GM12892 (cell line): ENCODE data around the gene ZFTA.
"Not testable (repeated sequence)": the region's sequence is repeated elsewhere in the genome, so short reads cannot be mapped to it uniquely, and the experiment has no call there.

ENCODE experiments used
- DNase-seq: peaks from one replicate; pipeline ENCODE4 v3.0.0; 2011; ENCODE audit not compliant: insufficient read length
- FAIRE-seq: peaks from 2 replicates; lab custom pipeline; 2011; peaks lifted over from hg19 to GRCh38; lab: Jason Lieb, UNC
- POLR2A ChIP-seq: IDR thresholded peaks from 2 replicates; pipeline ENCODE4 v1.6.1; 2011; ENCODE audit warnings: low read depth, low read length, control low read depth
- POLR2AphosphoS5 ChIP-seq: IDR thresholded peaks from 2 replicates; pipeline ENCODE4 v1.6.1; 2011; ENCODE audit warnings: low read depth, low read length, control low read depth
- TAF1 ChIP-seq: IDR thresholded peaks from 2 replicates; pipeline ENCODE4 v1.6.1; 2011; ENCODE audit warnings: low read depth, mild to moderate bottlenecking, control low read depth, low read length, borderline replicate concordance

The ZFTA gene

DNA sequence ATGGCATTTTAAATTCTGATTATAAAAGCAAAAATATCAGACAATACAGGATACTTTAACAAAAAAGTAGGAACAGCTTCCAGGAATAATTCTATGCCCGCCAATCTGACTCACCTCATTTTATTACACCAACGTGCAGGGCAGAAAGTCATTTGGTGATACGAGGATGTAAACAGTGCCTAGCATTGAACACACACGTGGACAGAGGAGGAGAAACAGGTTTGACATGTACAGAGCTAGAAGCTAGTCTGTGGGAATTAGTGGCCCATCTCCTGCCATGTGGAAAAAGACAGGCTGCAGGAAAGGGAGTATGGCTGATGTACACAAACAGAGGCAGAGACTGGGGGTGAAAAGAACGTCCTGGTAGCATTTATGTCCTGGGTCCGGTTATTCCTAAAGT lies 35.7 kb upstream of the ZFTA start:
- FAIRE-seq (no peak), DNase-seq (no peak)
- TF ChIP-seq POLR2A (no peak), POLR2AphosphoS5 (no peak), TAF1 (no peak)

DNA sequence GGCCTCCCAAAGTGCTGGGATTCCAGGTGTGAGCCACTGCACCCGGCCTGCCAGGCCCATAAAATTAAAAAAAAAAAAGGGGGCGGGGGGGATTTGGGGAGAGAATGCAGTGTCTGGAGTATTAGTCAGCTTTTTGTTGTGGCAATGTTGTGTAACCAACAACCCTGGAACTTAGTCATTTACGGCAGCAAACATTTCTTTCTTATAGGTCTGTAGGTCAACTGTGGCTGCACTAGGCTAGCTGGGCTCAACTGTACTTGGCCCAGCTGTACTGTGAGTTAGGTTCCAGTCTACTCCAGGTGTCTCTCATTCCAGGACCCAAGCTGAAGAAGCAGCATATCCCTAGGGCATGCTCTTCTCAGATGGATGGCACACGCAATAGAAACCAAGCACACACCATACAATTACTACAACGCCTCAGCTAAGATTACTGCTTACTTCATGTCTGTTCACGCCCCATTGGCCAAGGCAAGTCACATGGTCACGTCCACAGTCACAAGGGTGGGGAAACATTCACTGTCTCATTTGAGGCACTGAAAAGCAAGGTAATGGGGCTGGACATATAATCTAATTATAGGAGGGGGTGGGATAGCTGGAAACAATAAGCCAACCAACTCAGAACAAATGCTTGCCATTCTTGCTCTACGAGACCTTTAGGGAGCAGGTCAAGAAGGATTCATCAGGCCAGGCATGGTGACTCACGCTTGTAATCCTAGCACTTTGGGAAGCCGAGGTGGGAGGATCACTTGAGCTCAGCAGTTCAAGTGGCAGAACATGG lies 34.3 kb upstream of the ZFTA start:
- DNase-seq = no peak

DNA sequence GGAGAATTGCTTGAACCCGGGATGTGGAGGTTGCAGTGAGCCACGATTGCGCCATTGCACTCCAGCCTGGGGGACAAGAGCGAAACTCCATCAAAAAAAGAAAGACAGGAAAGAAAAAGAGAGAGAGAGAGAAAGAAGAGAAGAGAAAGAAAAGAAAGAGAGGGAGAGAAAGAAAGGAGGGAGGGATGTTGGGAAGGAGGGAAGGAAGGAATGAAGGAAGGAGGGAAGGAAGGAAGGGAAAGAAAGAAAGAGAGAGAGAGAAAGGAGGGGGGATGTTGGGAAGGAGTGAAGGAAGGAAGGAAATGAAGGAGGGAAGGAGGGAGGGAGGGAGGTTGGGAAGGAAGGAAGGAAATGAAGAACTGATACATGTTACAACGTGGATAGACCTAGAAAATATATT lies 32.3 kb upstream of the ZFTA start:
- DNase-seq (no peak), FAIRE-seq (no peak)
- TF ChIP-seq TAF1 = no peak
- TF ChIP-seq POLR2A = no peak
- TF ChIP-seq POLR2AphosphoS5 = no peak

More for the DNA sequence above, 34.3 kb upstream of the ZFTA start:
- FAIRE-seq = no peak
- TF ChIP-seq POLR2A = no peak
- TF ChIP-seq POLR2AphosphoS5 = no peak
- no peak for TF ChIP-seq TAF1

DNA sequence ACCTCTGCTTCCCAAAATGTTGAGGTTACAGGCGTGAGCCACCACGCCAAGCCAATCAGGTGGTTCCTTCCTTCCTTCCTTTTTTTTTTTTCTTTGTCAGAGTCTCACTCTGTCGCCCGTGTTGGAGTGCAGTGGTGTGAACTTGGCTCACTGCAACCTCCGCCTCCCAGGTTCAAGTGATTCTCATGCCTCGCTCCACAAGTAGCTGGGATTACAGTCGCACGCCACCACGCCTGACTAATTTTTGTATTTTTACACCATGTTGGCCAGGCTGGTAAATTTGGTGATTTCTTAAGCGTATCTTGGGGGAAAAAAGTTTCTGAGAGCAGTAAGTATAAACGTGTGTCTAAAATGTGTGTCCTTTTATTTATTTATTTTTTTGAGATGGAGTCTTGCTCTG lies 26.5 kb upstream of the ZFTA start:
- DNase-seq (no peak), FAIRE-seq (no peak)
- TF ChIP-seq POLR2AphosphoS5 (no peak), POLR2A (no peak), TAF1 (no peak)

DNA sequence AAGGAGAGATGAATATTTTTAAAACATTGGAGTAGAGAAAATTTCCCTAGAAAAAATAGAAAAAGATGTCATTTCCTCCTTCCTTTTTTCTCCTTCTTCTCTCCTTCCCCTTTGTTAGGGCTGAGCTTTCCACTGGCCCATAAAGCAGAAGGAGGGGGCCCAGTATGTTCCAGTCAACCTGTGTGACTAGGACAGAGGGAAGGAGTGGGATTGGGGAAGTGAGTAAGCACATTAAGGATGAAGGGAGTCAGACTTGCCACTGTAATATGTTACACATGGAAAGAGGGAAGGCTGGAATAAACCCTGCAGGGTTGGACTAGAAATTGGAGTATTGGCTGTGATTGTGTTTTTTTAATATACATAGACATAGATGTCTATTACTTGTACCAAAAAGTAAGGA lies 24.6 kb upstream of the ZFTA start:
- DNase-seq = no peak
- FAIRE-seq = no peak
- TF ChIP-seq TAF1 (no peak), POLR2A (no peak), POLR2AphosphoS5 (no peak)

DNA sequence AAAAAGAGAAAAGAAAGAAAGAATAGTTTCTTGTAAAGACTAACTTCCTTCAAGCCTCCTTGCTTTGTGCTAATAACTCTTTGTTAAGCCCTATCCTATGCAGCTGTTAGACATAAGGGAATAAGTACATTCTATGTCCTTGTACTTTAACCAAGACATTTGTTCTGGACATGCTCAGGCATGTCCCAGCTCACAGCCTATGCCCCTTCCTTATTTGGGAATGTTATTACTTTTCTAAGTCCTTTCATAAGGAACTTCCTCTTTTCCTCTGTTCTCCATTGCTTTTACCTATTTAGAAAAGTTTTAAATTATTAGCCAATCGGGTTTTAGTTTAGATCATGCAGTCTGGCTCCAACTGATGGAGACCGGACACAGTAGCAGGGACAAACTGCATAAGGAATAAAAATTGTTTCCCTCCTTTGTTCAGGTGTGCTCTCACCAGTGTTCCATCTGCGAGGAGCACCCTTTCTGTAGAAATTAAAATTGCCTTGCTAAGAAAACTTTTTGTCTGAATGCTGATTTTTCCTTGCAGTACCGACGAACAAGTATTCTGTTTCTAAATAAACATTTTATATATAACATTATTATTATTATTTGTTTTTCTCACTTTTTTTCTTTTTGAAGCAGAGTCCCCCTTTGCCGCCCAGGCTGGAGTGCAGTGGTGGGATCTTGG lies 23.1 kb upstream of the ZFTA start:
- FAIRE-seq (no peak), DNase-seq (no peak)
- TF ChIP-seq POLR2AphosphoS5 = no peak
- no peak for TF ChIP-seq TAF1
- no peak for TF ChIP-seq POLR2A

DNA sequence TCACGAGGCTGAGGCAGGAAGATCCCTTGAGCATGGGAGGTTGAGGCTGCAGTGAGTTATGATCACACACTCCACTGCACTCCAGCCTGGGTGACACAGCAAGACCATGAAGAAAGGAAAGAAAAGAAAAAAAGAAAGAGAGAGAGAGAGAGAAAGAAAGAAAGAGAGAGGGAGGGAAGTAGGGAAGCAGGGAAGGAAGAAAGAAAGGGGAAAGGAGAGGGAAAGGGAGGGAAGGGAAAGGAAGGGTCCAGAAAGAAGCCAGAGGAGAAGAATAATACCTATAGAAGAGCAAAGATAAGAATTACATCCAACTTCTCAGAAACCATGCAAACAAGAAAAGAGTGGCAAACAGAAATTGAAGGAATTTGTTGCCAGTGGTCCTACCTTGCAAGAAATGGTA lies 17.2 kb upstream of the ZFTA start:
- no peak for DNase-seq
- no peak for FAIRE-seq
- TF ChIP-seq TAF1 (no peak), POLR2A (no peak), POLR2AphosphoS5 (no peak)

DNA sequence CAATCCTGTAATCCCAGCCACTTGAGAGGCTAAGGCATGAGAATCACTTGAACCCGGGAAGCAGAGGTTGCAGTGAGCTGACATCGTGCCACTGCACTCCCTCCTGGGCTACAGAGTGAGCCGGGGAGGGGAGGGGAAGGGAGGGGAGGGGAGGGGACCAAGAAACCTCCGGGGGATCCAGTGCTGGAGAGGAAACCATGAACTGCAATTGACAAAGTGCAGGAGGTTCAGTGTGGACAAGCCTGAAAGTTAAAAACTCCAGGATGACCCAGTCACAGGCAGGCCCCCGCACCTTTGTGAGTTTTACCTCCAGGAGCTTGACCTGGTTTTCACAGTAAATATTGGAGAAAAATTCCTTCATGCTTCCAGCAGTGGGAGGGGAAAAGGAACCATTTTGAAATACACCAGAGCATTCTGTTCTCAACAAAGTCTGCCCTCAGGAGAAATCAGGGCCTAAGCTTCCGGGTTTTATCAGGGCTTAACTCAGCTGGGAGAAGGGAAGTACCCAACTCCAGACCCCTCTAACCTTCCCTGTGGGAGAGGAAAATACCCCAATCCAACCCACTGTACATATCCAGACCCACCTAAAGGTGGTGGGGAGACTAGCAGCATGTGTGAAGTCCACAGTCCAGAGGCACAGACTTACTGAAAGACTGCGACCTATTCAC lies 15.5 kb upstream of the ZFTA start:
- no peak for DNase-seq
- no peak for FAIRE-seq
- no peak for TF ChIP-seq POLR2A
- TF ChIP-seq TAF1 = no peak
- no peak for TF ChIP-seq POLR2AphosphoS5

DNA sequence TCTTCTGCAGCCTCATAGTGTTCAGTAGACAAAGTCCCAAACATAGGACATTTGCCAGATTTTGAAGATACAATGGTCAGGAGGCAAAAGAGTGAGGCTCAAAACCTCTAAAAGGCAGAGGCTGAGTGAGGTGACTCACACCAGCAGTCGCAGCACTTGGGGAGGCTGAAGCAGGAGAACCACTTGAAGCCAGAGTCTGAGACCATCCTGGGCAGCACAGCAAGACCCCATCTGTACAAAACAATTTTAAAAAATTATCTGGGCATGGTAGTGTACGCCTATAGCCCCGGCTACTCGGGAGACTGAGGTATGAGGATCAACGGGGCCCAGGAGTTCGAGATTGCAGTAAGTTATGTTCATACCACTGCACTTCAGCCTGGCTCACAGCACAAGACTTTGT lies 14.2 kb upstream of the ZFTA start:
- no peak for DNase-seq
- FAIRE-seq = no peak
- TF ChIP-seq TAF1 = no peak
- no peak for TF ChIP-seq POLR2AphosphoS5
- TF ChIP-seq POLR2A = no peak

DNA sequence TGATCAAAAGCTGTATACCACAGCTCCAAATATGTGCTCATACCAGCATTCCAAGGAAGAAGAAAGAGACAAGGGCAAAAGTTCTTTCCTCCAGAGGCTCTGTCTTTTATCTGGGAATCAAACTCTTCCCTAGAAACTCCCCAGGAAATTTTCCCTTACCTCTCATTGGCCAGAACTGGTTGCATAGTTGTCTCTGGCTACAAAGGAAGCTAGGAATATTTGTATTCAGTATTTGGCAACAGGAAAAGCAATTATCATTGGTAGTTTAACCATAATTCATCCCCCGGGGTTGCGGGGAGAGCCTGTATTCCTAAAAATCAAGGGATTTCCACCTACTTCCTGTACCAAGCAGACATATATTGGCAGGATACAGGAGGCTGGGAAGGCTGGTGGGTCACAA lies 10.5 kb upstream of the ZFTA start:
- no peak for FAIRE-seq

DNA sequence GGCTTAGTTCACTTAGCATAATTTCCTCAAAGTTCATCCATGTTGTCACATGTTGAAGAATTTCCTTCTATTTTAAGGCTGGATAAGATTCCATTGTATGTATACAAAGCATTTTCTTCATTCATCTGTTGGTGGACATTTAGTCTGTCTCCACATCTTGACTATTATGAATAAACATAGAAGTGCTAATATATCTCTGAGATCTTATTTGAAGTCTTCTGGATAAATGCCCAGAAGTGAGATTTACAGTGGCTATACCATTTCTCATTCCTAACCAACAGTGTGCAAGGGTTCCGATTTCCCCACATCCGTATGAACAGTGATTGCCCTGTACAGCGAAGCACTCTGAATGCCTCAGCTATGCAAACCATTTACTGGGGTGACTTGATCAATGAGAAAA lies 6.6 kb upstream of the ZFTA start:
- DNase-seq = no peak
- FAIRE-seq = no peak
- no peak for TF ChIP-seq TAF1
- no peak for TF ChIP-seq POLR2AphosphoS5
- no peak for TF ChIP-seq POLR2A

More for the DNA sequence above, 10.5 kb upstream of the ZFTA start:
- TF ChIP-seq POLR2AphosphoS5 (no peak), TAF1 (no peak)
- no peak for DNase-seq

DNA sequence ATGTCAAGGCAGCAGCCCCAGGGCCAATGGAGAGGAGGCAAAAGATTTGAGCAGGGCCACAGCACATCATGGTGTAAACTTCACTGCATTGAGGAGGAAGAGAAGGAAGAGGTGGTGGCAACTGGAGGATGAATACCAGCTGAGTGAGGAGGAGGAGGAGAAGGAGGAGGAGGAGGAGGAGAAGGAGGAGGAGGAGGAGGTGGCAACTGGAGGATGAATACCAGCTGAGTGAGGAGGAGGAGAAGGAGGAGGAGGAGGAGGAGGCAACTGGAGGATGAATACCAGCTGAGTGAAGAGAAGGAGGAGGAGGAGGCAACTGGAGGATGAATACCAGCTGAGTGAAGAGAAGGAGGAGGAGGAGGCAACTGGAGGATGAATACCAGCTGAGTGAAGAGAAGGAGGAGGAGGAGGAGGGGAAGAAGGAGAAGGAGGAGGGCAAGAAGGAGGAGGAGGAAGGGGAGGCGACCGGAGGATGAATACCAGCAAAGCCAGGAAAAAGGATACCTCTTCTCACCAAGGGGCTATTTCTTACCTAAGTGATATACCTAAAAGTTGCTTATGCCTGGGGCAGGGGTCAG lies 3.3 kb upstream of the ZFTA start:
- FAIRE-seq = not testable (repeated sequence)

DNA sequence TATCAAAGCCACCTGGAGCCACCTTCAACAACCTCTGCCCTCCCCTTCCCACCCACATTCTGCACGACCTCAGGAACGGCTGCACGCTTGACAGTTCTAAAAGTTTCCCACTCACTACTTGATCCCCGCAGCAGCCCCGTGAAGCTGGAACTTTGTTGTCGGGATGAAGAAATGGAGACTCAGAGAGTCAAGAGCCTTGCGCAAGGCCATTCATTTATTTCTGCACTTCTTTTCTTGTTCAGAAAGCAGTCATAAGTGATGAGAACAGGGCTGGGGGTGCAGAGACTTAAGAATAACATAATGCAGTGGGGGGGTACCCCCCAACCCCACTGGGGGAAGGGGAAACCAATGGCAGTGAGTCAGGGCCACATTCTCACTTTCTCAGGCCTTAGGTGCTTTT lies 2.2 kb upstream of the ZFTA start:
- FAIRE-seq (no peak), DNase-seq (no peak)
- TF ChIP-seq POLR2A = no peak

More for the DNA sequence above, 3.3 kb upstream of the ZFTA start:
- not testable (repeated sequence) for DNase-seq
